ENCODE results near the gene VSIG8. TPM values are rescaled to one million over a fixed set of nuclear protein-coding genes. Genes with fewer than 3 reads are reported as not detected.

The VSIG8 gene
- total and polyA plus RNA-seq, 4 donors, result 0.08 TPM; not detected in 3

DNA sequence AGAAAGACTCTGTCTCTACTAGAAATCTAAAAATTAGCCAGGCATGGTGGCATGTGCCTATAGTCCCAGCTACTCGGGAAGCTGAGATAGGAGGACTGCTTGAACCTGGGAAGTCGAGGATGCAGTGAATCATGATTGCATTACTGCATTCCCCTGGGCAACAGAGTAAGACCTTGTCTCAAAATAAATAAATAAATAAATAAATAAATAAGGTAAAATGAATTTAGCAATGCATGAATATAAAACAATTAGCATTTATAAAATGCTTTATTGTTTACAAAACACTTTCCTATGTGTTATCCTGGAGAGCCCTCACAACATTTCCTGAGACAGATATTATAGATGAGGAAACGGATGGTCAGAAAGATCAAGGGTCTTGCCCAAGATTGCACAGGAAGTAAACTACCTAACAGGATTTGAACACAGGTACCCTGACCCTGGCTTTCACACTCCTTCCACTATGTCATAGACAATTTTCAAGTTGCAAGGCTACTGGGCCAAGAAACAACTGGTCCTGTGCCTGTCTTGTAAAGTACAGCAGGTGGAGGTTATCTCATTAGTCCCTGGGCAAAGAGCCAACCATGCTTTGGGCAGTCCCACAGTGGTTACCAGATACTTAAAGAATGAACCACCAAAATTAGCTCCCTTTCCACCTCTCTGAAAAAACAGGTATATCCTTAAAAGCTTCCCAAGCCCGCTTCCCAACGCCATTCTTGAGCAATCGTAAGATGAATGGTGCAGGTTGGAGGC is 15.4 kb upstream of the VSIG8 start:
- Histone ChIP-seq H3K4me1 (ENCODE audit: control insufficient read depth in 4 of 4, insufficient read depth in 4 of 4, low read length in 3 of 4) (no peaks in the 10 kb centered on the region), H3K27ac (ENCODE audit: low read depth in 1 of 2, low read length in 2 of 2) (no peak overlapping the region), H3K36me3 (ENCODE audit: control insufficient read depth in 4 of 4, insufficient read depth in 3 of 4, low read depth in 1 of 4, low read length in 3 of 4) (no peaks in the 10 kb centered on the region), H3K9me3 (ENCODE audit: control insufficient read depth in 4 of 4, low read length in 3 of 4) (no peaks in the 10 kb centered on the region), H3K27me3 (ENCODE audit: control insufficient read depth in 4 of 4, insufficient read depth in 4 of 4, low read length in 3 of 4) (no peaks in the 10 kb centered on the region), H3K4me3 (ENCODE audit: low read depth in 1 of 3, low read length in 3 of 3) (no peak overlapping the region), H3K9ac (ENCODE audit: low read depth in 1 of 2, low read length in 2 of 2) (no peak overlapping the region)
- 97% methylated on average over 6 of the region's 6 CpGs for WGBS
- DNase-seq (ENCODE audit: low spot score), result no peak
- no peak for TF ChIP-seq HNF4A (conservative IDR thresholded peaks at IDR 0.05)
- no peak for TF ChIP-seq JUND (IDR thresholded peaks at IDR 0.05)
- TF ChIP-seq, protein P1, sequence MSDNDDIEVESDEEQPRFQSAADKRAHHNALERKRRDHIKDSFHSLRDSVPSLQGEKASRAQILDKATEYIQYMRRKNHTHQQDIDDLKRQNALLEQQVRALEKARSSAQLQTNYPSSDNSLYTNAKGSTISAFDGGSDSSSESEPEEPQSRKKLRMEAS (IDR thresholded peaks at IDR 0.05), result no peak
- TF ChIP-seq, protein P2, sequence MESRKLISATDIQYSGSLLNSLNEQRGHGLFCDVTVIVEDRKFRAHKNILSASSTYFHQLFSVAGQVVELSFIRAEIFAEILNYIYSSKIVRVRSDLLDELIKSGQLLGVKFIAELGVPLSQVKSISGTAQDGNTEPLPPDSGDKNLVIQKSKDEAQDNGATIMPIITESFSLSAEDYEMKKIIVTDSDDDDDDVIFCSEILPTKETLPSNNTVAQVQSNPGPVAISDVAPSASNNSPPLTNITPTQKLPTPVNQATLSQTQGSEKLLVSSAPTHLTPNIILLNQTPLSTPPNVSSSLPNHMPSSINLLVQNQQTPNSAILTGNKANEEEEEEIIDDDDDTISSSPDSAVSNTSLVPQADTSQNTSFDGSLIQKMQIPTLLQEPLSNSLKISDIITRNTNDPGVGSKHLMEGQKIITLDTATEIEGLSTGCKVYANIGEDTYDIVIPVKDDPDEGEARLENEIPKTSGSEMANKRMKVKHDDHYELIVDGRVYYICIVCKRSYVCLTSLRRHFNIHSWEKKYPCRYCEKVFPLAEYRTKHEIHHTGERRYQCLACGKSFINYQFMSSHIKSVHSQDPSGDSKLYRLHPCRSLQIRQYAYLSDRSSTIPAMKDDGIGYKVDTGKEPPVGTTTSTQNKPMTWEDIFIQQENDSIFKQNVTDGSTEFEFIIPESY (IDR thresholded peaks at IDR 0.05), result no peak
- TF ChIP-seq, protein P3, sequence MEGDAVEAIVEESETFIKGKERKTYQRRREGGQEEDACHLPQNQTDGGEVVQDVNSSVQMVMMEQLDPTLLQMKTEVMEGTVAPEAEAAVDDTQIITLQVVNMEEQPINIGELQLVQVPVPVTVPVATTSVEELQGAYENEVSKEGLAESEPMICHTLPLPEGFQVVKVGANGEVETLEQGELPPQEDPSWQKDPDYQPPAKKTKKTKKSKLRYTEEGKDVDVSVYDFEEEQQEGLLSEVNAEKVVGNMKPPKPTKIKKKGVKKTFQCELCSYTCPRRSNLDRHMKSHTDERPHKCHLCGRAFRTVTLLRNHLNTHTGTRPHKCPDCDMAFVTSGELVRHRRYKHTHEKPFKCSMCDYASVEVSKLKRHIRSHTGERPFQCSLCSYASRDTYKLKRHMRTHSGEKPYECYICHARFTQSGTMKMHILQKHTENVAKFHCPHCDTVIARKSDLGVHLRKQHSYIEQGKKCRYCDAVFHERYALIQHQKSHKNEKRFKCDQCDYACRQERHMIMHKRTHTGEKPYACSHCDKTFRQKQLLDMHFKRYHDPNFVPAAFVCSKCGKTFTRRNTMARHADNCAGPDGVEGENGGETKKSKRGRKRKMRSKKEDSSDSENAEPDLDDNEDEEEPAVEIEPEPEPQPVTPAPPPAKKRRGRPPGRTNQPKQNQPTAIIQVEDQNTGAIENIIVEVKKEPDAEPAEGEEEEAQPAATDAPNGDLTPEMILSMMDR (IDR thresholded peaks at IDR 0.05; ENCODE audit: low read depth, low read length, missing input control), result no peak
- TF ChIP-seq TAF1 (conservative IDR thresholded peaks at IDR 0.05), result no peak
- no peak for TF ChIP-seq YY1 (IDR thresholded peaks at IDR 0.05)
- no peak for TF ChIP-seq RXRA (IDR thresholded peaks at IDR 0.05)
- no peak for TF ChIP-seq SP1 (IDR thresholded peaks at IDR 0.05)
- TF ChIP-seq EGR1 (IDR thresholded peaks at IDR 0.05; ENCODE audit: low read depth in 2 of 2), result no peak
- TF ChIP-seq GABPA (IDR thresholded peaks at IDR 0.05 in 1 of 2, conservative IDR thresholded peaks at IDR 0.05 in 1 of 2), result no peak
- no peak for TF ChIP-seq FOXA1 (IDR thresholded peaks at IDR 0.05)
- no peak for TF ChIP-seq NR2F2 (IDR thresholded peaks at IDR 0.05)
- TF ChIP-seq, protein P4, sequence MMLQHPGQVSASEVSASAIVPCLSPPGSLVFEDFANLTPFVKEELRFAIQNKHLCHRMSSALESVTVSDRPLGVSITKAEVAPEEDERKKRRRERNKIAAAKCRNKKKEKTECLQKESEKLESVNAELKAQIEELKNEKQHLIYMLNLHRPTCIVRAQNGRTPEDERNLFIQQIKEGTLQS (IDR thresholded peaks at IDR 0.05), result no peak
- no peak for TF ChIP-seq RAD21 (IDR thresholded peaks at IDR 0.05)
- TF ChIP-seq FOXA2 (IDR thresholded peaks at IDR 0.05), result no peak

DNA sequence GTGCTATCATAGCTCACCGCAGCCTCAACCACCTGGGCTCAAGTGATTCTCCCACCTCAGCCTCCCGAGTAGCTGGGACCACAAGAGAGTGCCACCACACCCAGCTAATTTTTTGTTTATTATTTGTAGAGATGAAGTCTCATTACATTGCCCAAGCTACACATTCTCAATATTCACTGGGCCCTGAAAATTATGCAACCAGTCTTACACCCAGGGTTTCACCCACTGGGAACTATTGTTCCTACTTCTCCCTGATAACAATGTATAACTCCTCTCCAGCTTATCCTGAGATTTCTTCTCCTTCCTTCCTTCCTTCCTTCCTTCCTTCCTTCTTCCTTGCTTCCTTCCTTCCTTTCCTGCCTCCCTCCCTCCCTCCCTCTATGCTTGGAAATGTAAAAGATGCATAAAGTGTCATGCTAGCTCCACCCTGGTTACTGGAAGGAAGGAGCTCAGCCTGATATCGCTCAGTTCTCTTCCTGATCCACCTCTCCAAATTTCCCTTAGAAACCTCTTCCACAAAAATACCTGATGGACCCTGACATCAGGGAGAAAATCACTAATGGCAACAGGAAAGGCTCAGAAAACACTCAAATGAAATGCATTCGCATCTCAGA is 11.2 kb upstream of the VSIG8 start:
- WGBS, result 85% methylated on average over 4 of the region's 4 CpGs
- DNase-seq (ENCODE audit: low spot score), result no peak
- no peaks in the 10 kb centered on the region for H3K36me3 ChIP-seq (ENCODE audit: control insufficient read depth in 4 of 4, insufficient read depth in 3 of 4, low read depth in 1 of 4, low read length in 3 of 4)
- H3K9ac ChIP-seq (ENCODE audit: low read depth in 1 of 2, low read length in 2 of 2), result no peak overlapping the region
- H3K9me3 ChIP-seq (ENCODE audit: control insufficient read depth in 4 of 4, low read length in 3 of 4), result no peaks in the 10 kb centered on the region
- H3K4me3 ChIP-seq (ENCODE audit: low read depth in 1 of 3, low read length in 3 of 3), result no peak overlapping the region
- no peak overlapping the region for H3K27ac ChIP-seq (ENCODE audit: low read depth in 1 of 2, low read length in 2 of 2)
- H3K4me1 ChIP-seq (ENCODE audit: control insufficient read depth in 4 of 4, insufficient read depth in 4 of 4, low read length in 3 of 4), result no peaks in the 10 kb centered on the region
- no peaks in the 10 kb centered on the region for H3K27me3 ChIP-seq (ENCODE audit: control insufficient read depth in 4 of 4, insufficient read depth in 4 of 4, low read length in 3 of 4)
- TF ChIP-seq EGR1 (IDR thresholded peaks at IDR 0.05; ENCODE audit: low read depth in 2 of 2) (no peak), NR2F2 (IDR thresholded peaks at IDR 0.05) (no peak), HNF4A (conservative IDR thresholded peaks at IDR 0.05) (no peak), YY1 (IDR thresholded peaks at IDR 0.05) (no peak), RXRA (IDR thresholded peaks at IDR 0.05) (no peak), GABPA (IDR thresholded peaks at IDR 0.05 in 1 of 2, conservative IDR thresholded peaks at IDR 0.05 in 1 of 2) (no peak), FOXA1 (IDR thresholded peaks at IDR 0.05) (no peak), TAF1 (conservative IDR thresholded peaks at IDR 0.05) (no peak), SP1 (IDR thresholded peaks at IDR 0.05) (no peak)
- TF ChIP-seq, protein P2 (IDR thresholded peaks at IDR 0.05), result no peak
- TF ChIP-seq, protein P1 (IDR thresholded peaks at IDR 0.05), result no peak
- TF ChIP-seq, protein P3 (IDR thresholded peaks at IDR 0.05; ENCODE audit: low read depth, low read length, missing input control), result no peak

Measured in liver (tissue), 9 donors.